ENCODE data around the gene KXD1. TPM values are rescaled to one million over a fixed set of nuclear protein-coding genes. Genes with fewer than 3 reads are reported as not detected.
"Not testable (repeated sequence)": the region's sequence is repeated elsewhere in the genome, so short reads cannot be mapped to it uniquely, and the experiment has no call there.

KXD1 gene
- total and polyA plus RNA-seq, 7 experiments from 2014 or later, result 70.3 to 108 (median 78.5) TPM

- ATAC-seq; H3K27ac ChIP-seq (ENCODE audit: low read depth, low read length); H3K27me3 Mint-ChIP-seq; CTCF ChIA-PET; DNase-seq; H3K9me3 Mint-ChIP-seq; H3K4me3 ChIP-seq (ENCODE audit: low read length); H3K9me3 ChIP-seq (ENCODE audit: control insufficient read depth in 2 of 3, low read length in 3 of 3); H3K27me3 ChIP-seq (ENCODE audit: control insufficient read depth in 2 of 2, insufficient read depth in 2 of 2, low read length in 2 of 2): not testable (repeated sequence)
- Histone ChIP-seq H3K36me3 (ENCODE audit: control insufficient read depth in 2 of 3, insufficient read depth in 3 of 3, low read length in 3 of 3) (peaks cover 0 to 54% (median 7%) of the 10 kb centered on the region in 3 experiments), H3K4me1 (ENCODE audit: control insufficient read depth in 2 of 2, insufficient read depth in 2 of 2, low read length in 2 of 2) (peaks cover 15 to 16% of the 10 kb centered on the region in 2 donors)
- intact Hi-C loops (cut with micrococcal nuclease), result loop anchor here in 1 of 2 donors (5.0 kb wide), 1 partner anchor 97 kb away; the partner anchor contains the start of gene KLHL26
- H3K27ac Mint-ChIP-seq, result peak overlapping the region in 2 of 9 donors; percentile 38 to 45
- POLR2A ChIA-PET, result interaction anchor here (0.7 kb wide), 1 partner anchor 32 kb away, joined by 5 read pairs; the partner anchor contains the start of gene UBA52
- peaks cover 3 to 19% (median 5%) of the 10 kb centered on the region in 5 donors for H3K36me3 Mint-ChIP-seq
- peaks cover 14 to 31% (median 26%) of the 10 kb centered on the region in 7 donors for H3K4me1 Mint-ChIP-seq
- peak overlapping the region in 1 of 10 donors; percentile 5 for H3K4me3 Mint-ChIP-seq
Observed at GRCh38 chr19:18540200-18540599, 17.5 kb upstream of the KXD1 start.

GRCh38 chr19:18541258-18541991 lies 16.2 kb upstream of the KXD1 start:
- no peak for ATAC-seq
- no peak for DNase-seq
- CTCF ChIA-PET, result interaction anchor here (0.6 kb wide), 1 partner anchor 24 kb away, joined by 4 read pairs; no protein-coding TSS in a partner anchor
- H3K4me1 Mint-ChIP-seq, result peaks cover 14 to 31% (median 26%) of the 10 kb centered on the region in 7 donors
- POLR2A ChIA-PET, result interaction anchor here (0.7 to 2.0 kb wide), 4 partner anchors 16 to 47 kb away, joined by 3 to 12 read pairs (median 10); partner anchors contain the start of genes ELL, KXD1, REX1BD and UBA52
- H3K9me3 Mint-ChIP-seq, result no peaks in the 10 kb centered on the region
- peaks cover 2 to 14% (median 4%) of the 10 kb centered on the region in 5 donors for H3K36me3 Mint-ChIP-seq
- Histone ChIP-seq H3K27ac (ENCODE audit: low read depth, low read length) (peak overlapping the region; percentile 87), H3K36me3 (ENCODE audit: control insufficient read depth in 2 of 3, insufficient read depth in 3 of 3, low read length in 3 of 3) (peaks cover 0 to 44% (median 7%) of the 10 kb centered on the region in 3 experiments), H3K27me3 (ENCODE audit: control insufficient read depth in 2 of 2, insufficient read depth in 2 of 2, low read length in 2 of 2) (no peaks in the 10 kb centered on the region), H3K9me3 (ENCODE audit: control insufficient read depth in 2 of 3, low read length in 3 of 3) (no peaks in the 10 kb centered on the region), H3K4me3 (ENCODE audit: low read length) (no peak overlapping the region), H3K4me1 (ENCODE audit: control insufficient read depth in 2 of 2, insufficient read depth in 2 of 2, low read length in 2 of 2) (peaks cover 15 to 16% of the 10 kb centered on the region in 2 donors)
- intact Hi-C loops (cut with micrococcal nuclease), result loop anchor here in 1 of 2 donors (5.0 kb wide), 1 partner anchor 96 kb away; the partner anchor contains the start of gene KLHL26
- H3K27me3 Mint-ChIP-seq, result no peaks in the 10 kb centered on the region
- peak overlapping the region in 9 of 10 donors; percentile 38 to 95 (median 65) for H3K4me3 Mint-ChIP-seq
- H3K27ac Mint-ChIP-seq, result peak overlapping the region; percentile 14 to 97 (median 66)

GRCh38 chr19:18541992-18542940 lies 15.4 kb upstream of the KXD1 start:
- ChIA-PET POLR2A (interaction anchor here (0.6 to 2.0 kb wide), 13 partner anchors 9 to 379 kb away, joined by 3 to 12 read pairs (median 3); partner anchors contain the start of genes ELL, KXD1, REX1BD and UBA52), CTCF (interaction anchor here (0.6 to 2.5 kb wide), 3 partner anchors 22 to 46 kb away, joined by 3 to 9 read pairs (median 3); no protein-coding TSS in a partner anchor)
- Mint-ChIP-seq H3K27ac (peak overlapping the region; percentile 75 to 97 (median 93)), H3K9me3 (no peaks in the 10 kb centered on the region), H3K27me3 (no peaks in the 10 kb centered on the region), H3K4me3 (peak overlapping the region; percentile 84 to 97 (median 90)), H3K36me3 (peaks cover 0 to 9% (median 0%) of the 10 kb centered on the region in 5 donors), H3K4me1 (peaks cover 14 to 31% (median 26%) of the 10 kb centered on the region in 7 donors)
- Histone ChIP-seq H3K4me1 (ENCODE audit: control insufficient read depth in 2 of 2, insufficient read depth in 2 of 2, low read length in 2 of 2) (peaks cover 15 to 16% of the 10 kb centered on the region in 2 donors), H3K9me3 (ENCODE audit: control insufficient read depth in 2 of 3, low read length in 3 of 3) (no peaks in the 10 kb centered on the region), H3K27me3 (ENCODE audit: control insufficient read depth in 2 of 2, insufficient read depth in 2 of 2, low read length in 2 of 2) (no peaks in the 10 kb centered on the region), H3K4me3 (ENCODE audit: low read length) (peak overlapping the region; percentile 68), H3K27ac (ENCODE audit: low read depth, low read length) (peak overlapping the region; percentile 87), H3K36me3 (ENCODE audit: control insufficient read depth in 2 of 3, insufficient read depth in 3 of 3, low read length in 3 of 3) (peaks cover 0 to 35% (median 3%) of the 10 kb centered on the region in 3 experiments)
- ATAC-seq, result no peak
- no peak for DNase-seq
- intact Hi-C loops (cut with micrococcal nuclease), result loop anchor here in 1 of 2 donors (5.0 kb wide), 1 partner anchor 95 kb away; the partner anchor contains the start of gene KLHL26

- POLR2A ChIA-PET, result interaction anchor here (0.6 to 2.8 kb wide), 20 partner anchors 10 to 378 kb away, joined by 3 to 42 read pairs (median 3); partner anchors contain the start of genes ELL, KXD1, REX1BD and UBA52
- Histone ChIP-seq H3K4me1 (ENCODE audit: control insufficient read depth in 2 of 2, insufficient read depth in 2 of 2, low read length in 2 of 2) (peaks cover 15 to 16% of the 10 kb centered on the region in 2 donors), H3K27ac (ENCODE audit: low read depth, low read length) (peak within 1 kb of the TSS; percentile 87), H3K9me3 (ENCODE audit: control insufficient read depth in 2 of 3, low read length in 3 of 3) (no peaks in the 10 kb centered on the region), H3K4me3 (ENCODE audit: low read length) (peak within 1 kb of the TSS; percentile 68), H3K36me3 (ENCODE audit: control insufficient read depth in 2 of 3, insufficient read depth in 3 of 3, low read length in 3 of 3) (peaks cover 0 to 26% (median 3%) of the 10 kb centered on the region in 3 experiments), H3K27me3 (ENCODE audit: control insufficient read depth in 2 of 2, insufficient read depth in 2 of 2, low read length in 2 of 2) (no peaks in the 10 kb centered on the region)
- H3K4me1 Mint-ChIP-seq, result peaks cover 14 to 31% (median 26%) of the 10 kb centered on the region in 7 donors
- intact Hi-C loops (cut with micrococcal nuclease), result loop anchor here (1.0 to 5.0 kb wide), 5 partner anchors 14 to 376 kb away; partner anchors contain the start of genes COPE (in 1 of the 2), DDX49 (in 1 of the 2), ELL (in 1 of the 2) and KLHL26 (in 1 of the 2)
- peaks cover 0 to 5% (median 0%) of the 10 kb centered on the region in 5 donors for H3K36me3 Mint-ChIP-seq
- CTCF ChIA-PET, result interaction anchor here (0.6 to 2.5 kb wide), 5 partner anchors 15 to 155 kb away, joined by 3 to 9 read pairs (median 3); partner anchors contain the start of gene KXD1
- peak within 1 kb of the TSS; percentile 89 to 100 (median 97) for H3K27ac Mint-ChIP-seq
- peak; percentile 97 for ATAC-seq
- no peaks in the 10 kb centered on the region for H3K27me3 Mint-ChIP-seq
- peak; percentile 84 to 95 (median 91) for DNase-seq
- no peaks in the 10 kb centered on the region for H3K9me3 Mint-ChIP-seq
- peak within 1 kb of the TSS; percentile 90 to 99 (median 94) for H3K4me3 Mint-ChIP-seq
Observed at GRCh38 chr19:18542941-18543813, 14.5 kb upstream of the KXD1 start, which contains the start of gene FKBP8. TSS of gene FKBP8 (minus strand) at chr19:18543573. CDS start at chr19:18541970, 1,603 bp downstream.

- DNase-seq (peak; percentile 40 to 86 (median 74)), ATAC-seq (peak; percentile 88)
- Histone ChIP-seq H3K36me3 (ENCODE audit: control insufficient read depth in 2 of 3, insufficient read depth in 3 of 3, low read length in 3 of 3) (peaks cover 0 to 23% (median 3%) of the 10 kb centered on the region in 3 experiments), H3K27me3 (ENCODE audit: control insufficient read depth in 2 of 2, insufficient read depth in 2 of 2, low read length in 2 of 2) (no peaks in the 10 kb centered on the region), H3K27ac (ENCODE audit: low read depth, low read length) (peak overlapping the region; percentile 87), H3K4me3 (ENCODE audit: low read length) (peak overlapping the region; percentile 67), H3K9me3 (ENCODE audit: control insufficient read depth in 2 of 3, low read length in 3 of 3) (no peaks in the 10 kb centered on the region), H3K4me1 (ENCODE audit: control insufficient read depth in 2 of 2, insufficient read depth in 2 of 2, low read length in 2 of 2) (peaks cover 15 to 16% of the 10 kb centered on the region in 2 donors)
- intact Hi-C loops (cut with micrococcal nuclease), result loop anchor here (1.0 to 5.0 kb wide), 7 partner anchors 13 to 375 kb away; partner anchors contain the start of genes ELL (in 2 of the 2), KXD1 (in 2 of the 2), UBA52 (in 2 of the 2) and COPE (in 1 of the 2)
- Mint-ChIP-seq H3K9me3 (no peaks in the 10 kb centered on the region), H3K4me3 (peak overlapping the region; percentile 90 to 99 (median 94)), H3K36me3 (peaks cover 0 to 5% (median 0%) of the 10 kb centered on the region in 5 donors), H3K4me1 (peaks cover 14 to 31% (median 26%) of the 10 kb centered on the region in 7 donors), H3K27me3 (no peaks in the 10 kb centered on the region), H3K27ac (peak overlapping the region; percentile 89 to 100 (median 97))
- ChIA-PET POLR2A (interaction anchor here (0.9 to 2.8 kb wide), 11 partner anchors 10 to 290 kb away, joined by 3 to 42 read pairs (median 5); partner anchors contain the start of genes KXD1, REX1BD and UBA52), CTCF (interaction anchor here (0.8 to 2.5 kb wide), 4 partner anchors 10 to 156 kb away, joined by 3 to 9 read pairs (median 5); partner anchors contain the start of gene KXD1)
Observed at GRCh38 chr19:18543814-18544475, 13.7 kb upstream of the KXD1 start.
